Measurements from ENCODE around the gene ATXN1.

The ATXN1 gene

DNA sequence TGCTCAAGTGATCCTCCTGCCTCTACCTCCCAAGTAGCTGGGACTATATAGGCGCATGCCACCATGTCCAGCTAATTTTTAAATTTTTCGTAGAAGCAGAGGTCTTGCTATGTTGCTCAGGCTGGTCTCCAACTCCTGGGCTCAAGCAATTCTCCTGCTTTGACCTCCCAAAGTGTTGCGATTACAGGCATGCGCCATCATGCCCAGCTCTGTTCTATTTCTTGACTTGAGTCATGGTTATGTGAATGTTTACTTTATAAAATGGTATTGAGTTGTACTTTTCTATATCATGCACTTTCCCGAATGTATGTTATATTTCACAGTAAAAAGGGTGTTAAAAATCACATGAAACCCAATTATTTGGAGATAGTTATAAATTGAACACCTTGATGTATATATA, 17.3 kb upstream of the ATXN1 start:
- ChIA-PET POLR2A (no interaction called here), CTCF (no interaction called here)
- TF ChIP-seq NFRKB (IDR thresholded peaks at IDR 0.05) (no peak), HDGF (IDR thresholded peaks at IDR 0.05; ENCODE audit: borderline replicate concordance) (no peak), L3MBTL2 (conservative IDR thresholded peaks at IDR 0.05) (no peak)
- DNase-seq (ENCODE audit: extremely low spot score), result no peak

- POLR2A ChIA-PET, result no interaction called here
- no peak for TF ChIP-seq FOXK2 (IDR thresholded peaks at IDR 0.05)
- no peak for TF ChIP-seq BHLHE40 (IDR thresholded peaks at IDR 0.05; ENCODE audit: borderline replicate concordance)
- no peak for TF ChIP-seq NFRKB (IDR thresholded peaks at IDR 0.05)
- TF ChIP-seq ELF4 (IDR thresholded peaks at IDR 0.05), result no peak
- no peak for TF ChIP-seq TARDBP (IDR thresholded peaks at IDR 0.05)
- TF ChIP-seq SUZ12 (IDR thresholded peaks at IDR 0.05), result no peak
- CTCF ChIA-PET, result interaction anchor here (0.6 kb wide), 1 partner anchor 140 kb away, joined by 3 read pairs; no protein-coding TSS in a partner anchor
- no peak for DNase-seq (ENCODE audit: extremely low spot score)
Observed at GRCh38 chr6:16777794-16778193, 16.5 kb upstream of the ATXN1 start.

- ChIA-PET CTCF (interaction anchor here (0.8 to 1.2 kb wide), 3 partner anchors 13 to 93 kb away, joined by 3 to 5 read pairs (median 4); no protein-coding TSS in a partner anchor), POLR2A (no interaction called here)
- peak; percentile 85 for TF ChIP-seq PKNOX1 (IDR thresholded peaks at IDR 0.05)
- no peak for TF ChIP-seq SP1 (IDR thresholded peaks at IDR 0.05)
- no peak for TF ChIP-seq NFRKB (IDR thresholded peaks at IDR 0.05)
- TF ChIP-seq TARDBP (IDR thresholded peaks at IDR 0.05), result no peak
- TF ChIP-seq ZNF384 (IDR thresholded peaks at IDR 0.05), result no peak
- no peak for DNase-seq (ENCODE audit: extremely low spot score)
Observed at GRCh38 chr6:16776394-16777017, 15.2 kb upstream of the ATXN1 start.

DNA sequence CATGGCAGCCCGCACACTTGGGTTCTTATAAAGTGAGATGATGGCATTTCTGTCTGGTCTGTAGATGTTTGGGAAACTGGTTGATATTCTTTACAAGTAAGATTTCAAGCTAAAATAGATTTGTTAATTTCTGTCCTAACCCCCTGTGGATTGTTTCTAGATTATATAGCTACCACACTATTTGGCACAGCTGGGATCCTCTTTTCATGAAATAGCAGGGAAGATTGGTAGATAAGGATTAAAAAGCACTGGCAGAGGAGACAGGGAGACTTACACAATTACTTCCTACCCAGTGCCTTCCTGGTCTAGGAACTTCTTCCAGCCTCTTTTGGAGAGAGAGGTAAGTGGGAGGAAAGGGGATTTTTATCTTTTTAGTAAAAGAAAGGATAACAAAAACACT, 13.2 kb upstream of the ATXN1 start:
- ChIA-PET CTCF (interaction anchor here (0.9 to 1.1 kb wide), 3 partner anchors 16 to 226 kb away, joined by 3 to 4 read pairs (median 3); no protein-coding TSS in a partner anchor), POLR2A (interaction anchor here (0.6 to 0.7 kb wide), 2 partner anchors 21 to 458 kb away, joined by 3 to 4 read pairs; no protein-coding TSS in a partner anchor)
- no peak for DNase-seq (ENCODE audit: extremely low spot score)
- TF ChIP-seq ELF4 (IDR thresholded peaks at IDR 0.05), result no peak
- TF ChIP-seq PKNOX1 (IDR thresholded peaks at IDR 0.05), result no peak
- TF ChIP-seq TARDBP (IDR thresholded peaks at IDR 0.05), result no peak
- no peak for TF ChIP-seq SP1 (IDR thresholded peaks at IDR 0.05)
- TF ChIP-seq FOXA1 (IDR thresholded peaks at IDR 0.05), result no peak
- no peak; the same call in 1 of the 2 replicates for TF ChIP-seq CTBP1 (IDR thresholded peaks at IDR 0.05; ENCODE audit: borderline replicate concordance)
- no peak for TF ChIP-seq HDGF (IDR thresholded peaks at IDR 0.05; ENCODE audit: borderline replicate concordance)
- no peak for TF ChIP-seq NFRKB (IDR thresholded peaks at IDR 0.05)
- TF ChIP-seq FOXM1 (IDR thresholded peaks at IDR 0.05; ENCODE audit: borderline replicate concordance), result no peak
- TF ChIP-seq BHLHE40 (IDR thresholded peaks at IDR 0.05; ENCODE audit: borderline replicate concordance), result no peak
- TF ChIP-seq FOXK2 (IDR thresholded peaks at IDR 0.05), result no peak
- no peak for TF ChIP-seq SUZ12 (IDR thresholded peaks at IDR 0.05)
- no peak for TF ChIP-seq ARNT (IDR thresholded peaks at IDR 0.05)
- TF ChIP-seq ZNF384 (IDR thresholded peaks at IDR 0.05), result no peak
- no peak for TF ChIP-seq LEF1 (IDR thresholded peaks at IDR 0.05; ENCODE audit: borderline replicate concordance)
- no peak for TF ChIP-seq L3MBTL2 (conservative IDR thresholded peaks at IDR 0.05)

- CTCF ChIA-PET, result interaction anchor here (0.6 to 1.4 kb wide), 5 partner anchors 9 to 96 kb away, joined by 3 to 10 read pairs (median 3); no protein-coding TSS in a partner anchor
- no peak for DNase-seq (ENCODE audit: extremely low spot score)
Observed at GRCh38 chr6:16773362-16773761, 12.1 kb upstream of the ATXN1 start.

GRCh38 chr6:16770701-16771569, 9.7 kb upstream of the ATXN1 start:
- CTCF ChIA-PET, result interaction anchor here (0.6 to 1.7 kb wide), 16 partner anchors 8 to 937 kb away, joined by 3 to 9 read pairs (median 4); no protein-coding TSS in a partner anchor
- no peak for TF ChIP-seq ZNF384 (IDR thresholded peaks at IDR 0.05)
- TF ChIP-seq L3MBTL2 (conservative IDR thresholded peaks at IDR 0.05), result peak; percentile 53; the same call in 1 of the 2 replicates
- POLR2A ChIA-PET, result interaction anchor here (0.9 to 2.8 kb wide), 2 partner anchors 9 to 181 kb away, joined by 3 to 15 read pairs; partner anchors contain the start of gene ATXN1
- DNase-seq (ENCODE audit: extremely low spot score), result peak; percentile 78

More at GRCh38 chr6:16773362-16773761, 12.1 kb upstream of the ATXN1 start:
- no peak for TF ChIP-seq BHLHE40 (IDR thresholded peaks at IDR 0.05; ENCODE audit: borderline replicate concordance)
- no peak for TF ChIP-seq SUZ12 (IDR thresholded peaks at IDR 0.05)
- TF ChIP-seq LEF1 (IDR thresholded peaks at IDR 0.05; ENCODE audit: borderline replicate concordance), result no peak
- POLR2A ChIA-PET, result interaction anchor here (0.9 to 2.8 kb wide), 2 partner anchors 8 to 12 kb away, joined by 3 to 15 read pairs; partner anchors contain the start of gene ATXN1

DNA sequence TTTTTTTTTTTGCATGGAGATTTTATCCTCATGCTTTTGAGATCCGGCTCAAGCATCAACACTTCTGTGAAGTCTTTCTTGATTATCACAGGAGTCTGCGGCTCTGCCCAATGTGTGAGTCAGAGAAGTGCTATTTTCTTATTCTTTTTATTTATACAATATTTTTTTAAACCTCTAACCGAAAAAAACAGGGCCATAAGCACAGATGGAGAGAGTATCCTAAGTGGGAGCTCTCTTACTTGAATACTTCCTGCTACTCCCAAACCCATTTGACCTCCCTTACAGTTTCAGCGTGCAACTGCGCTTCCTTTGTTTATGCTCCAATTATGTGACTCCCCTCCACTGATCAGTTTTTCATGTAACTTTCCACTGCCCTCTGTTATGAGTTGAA, 8.7 kb upstream of the ATXN1 start:
- DNase-seq (ENCODE audit: extremely low spot score), result no peak
- ChIA-PET CTCF (interaction anchor here (0.8 to 1.7 kb wide), 3 partner anchors 12 to 316 kb away, joined by 3 to 4 read pairs (median 3); no protein-coding TSS in a partner anchor), POLR2A (no interaction called here)
- no peak for TF ChIP-seq NFRKB (IDR thresholded peaks at IDR 0.05)
- TF ChIP-seq ELF4 (IDR thresholded peaks at IDR 0.05), result no peak
- TF ChIP-seq FOXA1 (IDR thresholded peaks at IDR 0.05), result no peak
- TF ChIP-seq PKNOX1 (IDR thresholded peaks at IDR 0.05), result no peak
- no peak for TF ChIP-seq ARNT (IDR thresholded peaks at IDR 0.05)
- no peak for TF ChIP-seq FOXK2 (IDR thresholded peaks at IDR 0.05)

All from HEK293T (cell line).